ENCODE measurements around the gene AEN.
"Not testable (repeated sequence)": the region's sequence is repeated elsewhere in the genome, so short reads cannot be mapped to it uniquely, and the experiment has no call there.

AEN gene

GRCh38 chr15:88634449-88634848, 13.3 kb downstream of the AEN start:
- DNase-seq, result no peak

- DNase-seq, result no peak
Observed at GRCh38 chr15:88635318-88635717, 14.2 kb downstream of the AEN start.

GRCh38 chr15:88636050-88636449, 14.9 kb downstream of the AEN start:
- DNase-seq, result no peak

GRCh38 chr15:88636654-88637053, 15.5 kb downstream of the AEN start:
- DNase-seq, result no peak

- no peak for DNase-seq
Observed at GRCh38 chr15:88637436-88637835, 16.3 kb downstream of the AEN start.

GRCh38 chr15:88637841-88638625, 16.9 kb downstream of the AEN start:
- no peak for DNase-seq

- no peak for DNase-seq
Observed at GRCh38 chr15:88638626-88639372, 17.7 kb downstream of the AEN start, which contains the start of gene ISG20. Gene ISG20, plus strand, starts transcription at chr15:88639016. Its CDS starts 351 bp downstream, at chr15:88639367.

GRCh38 chr15:88641959-88642452, 20.9 kb downstream of the AEN start:
- no peak for DNase-seq

GRCh38 chr15:88642514-88642913, 21.4 kb downstream of the AEN start:
- not testable (repeated sequence) for DNase-seq

- no peak for DNase-seq
Observed at GRCh38 chr15:88644741-88645140, 23.6 kb downstream of the AEN start.

- DNase-seq, result no peak
Observed at GRCh38 chr15:88645171-88646087, 24.3 kb downstream of the AEN start.

GRCh38 chr15:88646088-88646405, 24.9 kb downstream of the AEN start:
- no peak for DNase-seq

GRCh38 chr15:88646951-88647350, 25.8 kb downstream of the AEN start:
- DNase-seq, result no peak

- no peak for DNase-seq
Observed at GRCh38 chr15:88647351-88648105, 26.4 kb downstream of the AEN start.

GRCh38 chr15:88648357-88649214, 27.4 kb downstream of the AEN start:
- DNase-seq, result no peak

- DNase-seq, result no peak
Observed at GRCh38 chr15:88649286-88649733, 28.2 kb downstream of the AEN start.

- DNase-seq, result no peak
Observed at GRCh38 chr15:88649753-88650551, 28.8 kb downstream of the AEN start.

- no peak for DNase-seq
Observed at GRCh38 chr15:88650556-88650955, 29.4 kb downstream of the AEN start.

- DNase-seq, result no peak
Observed at GRCh38 chr15:88651136-88651732, 30.1 kb downstream of the AEN start.

- DNase-seq, result no peak
Observed at GRCh38 chr15:88651971-88652370, 30.8 kb downstream of the AEN start.

Data from NCI-H446 treated with DMSO at 0.1 percent for 48 hours (cell line).